ENCODE measurements around the gene C12orf76. TPM values are rescaled to one million over a fixed set of nuclear protein-coding genes. Genes with fewer than 3 reads are reported as not detected.

Gene C12orf76
- total and polyA plus RNA-seq, 9 of the 15 experiments (the other 6 are each of a cell fraction or from before 2014, with no cell fraction given), result 6.3 to 38.6 (median 12.3) TPM

GRCh38 chr12:110028323-110028722 is 20.0 kb downstream of the C12orf76 start:
- Histone ChIP-seq H3K9me3 (replicated peaks; ENCODE audit: control insufficient read depth, insufficient read depth, low read depth, low read length) (no peaks in the 10 kb centered on the region), H3K27ac (ENCODE audit: extremely low read depth, low read depth, low read length) (no peak overlapping the region; the same call in 2 of the 3 replicates), H3K9ac (ENCODE audit: insufficient read depth in 1 of 2, low read depth in 2 of 2, low read length in 2 of 2) (no peak overlapping the region), H3K9me1 (ENCODE audit: control insufficient read depth, insufficient read depth, low read length) (no peaks in the 10 kb centered on the region), H3K36me3 (ENCODE audit: control insufficient read depth, insufficient read depth, low read length) (peaks cover 58% of the 10 kb centered on the region), H3K4me1 (replicated peaks in 1 of 2; ENCODE audit: control insufficient read depth in 2 of 2, insufficient read depth in 2 of 2, low read length in 2 of 2) (no peaks in the 10 kb centered on the region), H2AFZ (ENCODE audit: low read depth, low read length) (no peak overlapping the region), H3K4me3 (no peak overlapping the region), H3K79me2 (ENCODE audit: control insufficient read depth, insufficient read depth, low read length) (no peaks in the 10 kb centered on the region), H3K27me3 (ENCODE audit: control insufficient read depth in 2 of 2, insufficient read depth in 2 of 2, low read length in 2 of 2) (no peaks in the 10 kb centered on the region), H4K20me1 (replicated peaks; ENCODE audit: control insufficient read depth, insufficient read depth, low read length) (no peaks in the 10 kb centered on the region), H3K4me2 (ENCODE audit: insufficient read depth, low read length) (no peak overlapping the region)
- ATAC-seq, result no peak
- intact Hi-C loops (cut with micrococcal nuclease), result no loop called here
- no peak for DNase-seq (ENCODE audit: extremely low read depth in 1 of 4, low spot score in 3 of 4)
- in situ Hi-C loops (cut with MboI), result no loop called here
- no TSS peak for BruUV-seq (replicated peaks)
- ChIA-PET POLR2A (interaction anchor here (0.6 to 0.8 kb wide), 3 partner anchors 9 to 32 kb away, joined by 3 to 5 read pairs (median 3); partner anchors contain the start of gene GIT2), CTCF (ENCODE audit: low intra/inter-chr PET ratio) (no interaction called here)
- FAIRE-seq, result no peak
- WGBS (ENCODE audit: insufficient coverage, low coverage, missing lambda C conversion rate), result 86% methylated on average over 6 of the region's 6 CpGs
- TF ChIP-seq ZNF274 (IDR thresholded peaks at IDR 0.05; ENCODE audit: borderline replicate concordance, low read depth, low read length) (no peak), CUX1 (CRISPR knock-in tag; IDR thresholded peaks at IDR 0.05) (no peak), KAT8 (IDR thresholded peaks at IDR 0.05; ENCODE audit: low read depth) (no peak), CBX5 (IDR thresholded peaks at IDR 0.05; ENCODE audit: borderline replicate concordance, low read depth) (no peak), ZBTB43 (CRISPR knock-in tag; IDR thresholded peaks at IDR 0.05) (no peak), MBD1 (CRISPR knock-in tag; IDR thresholded peaks at IDR 0.05) (no peak), RNF2 (IDR thresholded peaks at IDR 0.05) (no peak), CEBPZ (IDR thresholded peaks at IDR 0.05; ENCODE audit: borderline replicate concordance, low read depth, low read length) (no peak), RFX1 (IDR thresholded peaks at IDR 0.05) (no peak), MCM7 (IDR thresholded peaks at IDR 0.05) (no peak), LARP7 (IDR thresholded peaks at IDR 0.05) (no peak), NR4A1 (CRISPR knock-in tag; IDR thresholded peaks at IDR 0.05) (no peak), NR4A1 (tag; IDR thresholded peaks at IDR 0.05) (no peak)

All from K562 (cell line).